HG03095 (cell line): ENCODE data around the gene XXYLT1.
"Not testable (repeated sequence)": the region's sequence is repeated elsewhere in the genome, so short reads cannot be mapped to it uniquely, and the experiment has no call there.

Source experiments
- ATAC-seq: cut with Tn5 transposase; IDR thresholded peaks from one replicate; pipeline ENCODE4 v1.9.1; 2021; ENCODE audit warnings: moderate library complexity; ENCODE audit not compliant: unreplicated experiment

XXYLT1 gene

GRCh38 chr3:195187609-195188425 lies 83.1 kb downstream of the XXYLT1 start:
- ATAC-seq, result no peak

DNA sequence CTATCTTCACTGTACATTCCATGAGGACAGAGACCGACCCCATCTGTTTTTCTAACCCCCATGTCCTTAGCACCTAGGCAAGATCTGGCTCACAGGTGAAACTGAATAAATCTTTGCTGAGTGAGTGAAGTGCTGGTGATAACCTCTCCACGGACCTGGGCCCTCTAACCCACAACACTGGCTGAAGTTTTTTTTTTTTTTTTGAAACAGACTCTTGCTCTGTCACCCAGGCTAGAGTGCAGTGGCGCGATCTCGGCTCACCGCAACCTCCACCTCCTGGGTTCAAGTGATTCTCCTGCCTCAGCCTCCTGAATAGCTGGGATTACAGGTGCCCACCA lies 84.3 kb downstream of the XXYLT1 start:
- not testable (repeated sequence) for ATAC-seq

DNA sequence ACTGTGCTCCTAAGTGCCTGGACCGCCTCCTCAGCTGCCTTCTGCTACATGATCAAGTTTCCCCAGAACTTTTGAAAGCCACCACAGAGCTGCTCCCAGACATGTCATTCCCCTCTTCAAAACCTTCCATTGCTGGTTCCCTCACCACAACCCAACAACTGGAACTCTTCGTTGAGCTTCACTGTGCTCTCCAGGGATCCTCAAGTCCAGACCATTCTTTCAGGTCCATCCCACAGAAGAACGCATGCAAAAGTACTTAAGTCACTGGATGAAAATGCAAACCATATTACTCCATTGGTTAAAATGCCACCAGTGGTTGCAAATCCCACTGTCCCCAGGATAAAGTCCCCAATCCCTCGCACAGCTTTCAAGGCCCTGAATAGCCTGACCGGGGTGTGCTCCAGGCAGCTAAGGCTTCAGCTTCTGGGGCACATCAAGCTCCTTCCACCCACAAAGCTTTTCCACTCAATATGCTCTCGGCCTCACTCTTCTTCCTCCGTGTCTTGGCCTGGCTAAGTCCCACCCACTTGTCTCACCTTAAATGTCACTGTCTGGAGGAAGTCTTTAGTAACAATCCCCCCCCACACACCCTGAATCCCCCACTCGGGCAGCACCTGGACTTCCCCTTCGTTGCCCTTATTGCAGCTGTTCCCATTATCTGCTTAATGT lies 84.8 kb downstream of the XXYLT1 start:
- ATAC-seq, result no peak

GRCh38 chr3:195185583-195185982 lies 85.4 kb downstream of the XXYLT1 start:
- no peak for ATAC-seq

- ATAC-seq, result no peak
Measured at GRCh38 chr3:195184716-195185421, 86.1 kb downstream of the XXYLT1 start.

DNA sequence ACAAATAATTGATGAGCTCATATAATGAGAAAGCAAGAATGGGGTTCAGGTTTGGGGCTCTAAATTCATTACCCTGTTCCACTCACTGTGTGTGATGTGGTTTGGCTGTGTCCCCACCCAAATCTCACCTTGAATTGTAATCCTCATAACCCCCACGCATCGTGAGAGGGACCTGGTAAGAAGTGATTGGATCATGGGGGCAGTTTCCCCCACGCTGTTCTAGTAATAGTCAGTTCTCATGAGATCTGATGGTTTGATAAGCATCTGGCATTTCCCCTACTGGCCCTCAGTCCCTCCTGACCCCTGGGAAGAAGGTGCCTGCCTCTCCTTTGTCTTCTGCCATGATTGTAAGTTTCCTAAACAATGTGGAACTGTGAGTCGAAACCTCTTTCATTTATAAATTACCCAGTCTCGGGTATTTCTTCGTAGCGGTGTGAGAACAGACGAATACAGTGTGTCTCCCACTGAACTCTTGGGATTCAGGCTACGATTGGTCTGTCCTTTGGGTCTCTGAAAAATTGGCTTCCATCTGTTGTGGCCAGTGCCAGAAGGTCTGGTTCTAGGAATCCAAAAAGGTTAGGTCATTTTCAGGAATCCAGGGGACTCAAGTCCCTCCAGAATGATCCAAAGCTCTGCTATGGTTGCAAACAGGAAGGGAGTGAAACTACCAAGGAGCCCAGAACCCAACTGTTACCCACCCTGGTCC lies 87.7 kb downstream of the XXYLT1 start:
- ATAC-seq, result no peak

DNA sequence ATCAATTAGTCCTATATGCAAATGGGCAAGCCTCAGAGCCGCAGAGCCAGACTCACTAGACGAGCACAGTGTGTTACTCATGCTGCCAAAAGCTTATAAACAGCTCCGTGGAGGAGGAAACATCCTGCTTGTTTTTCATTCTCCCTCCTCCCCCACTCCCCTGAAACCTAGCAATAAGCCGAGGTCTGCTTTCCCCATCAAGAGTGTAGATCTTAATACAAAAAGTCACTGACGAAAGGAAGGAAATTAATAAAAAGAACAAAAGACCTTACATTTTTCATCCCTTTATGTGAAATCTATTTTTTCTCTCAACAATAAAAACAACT lies 88.5 kb downstream of the XXYLT1 start:
- ATAC-seq, result no peak

GRCh38 chr3:195181741-195182469 lies 89.1 kb downstream of the XXYLT1 start:
- no peak for ATAC-seq

- no peak for ATAC-seq
Measured at GRCh38 chr3:195181113-195181498, 89.9 kb downstream of the XXYLT1 start.

GRCh38 chr3:195180490-195181112 lies 90.4 kb downstream of the XXYLT1 start:
- no peak for ATAC-seq

DNA sequence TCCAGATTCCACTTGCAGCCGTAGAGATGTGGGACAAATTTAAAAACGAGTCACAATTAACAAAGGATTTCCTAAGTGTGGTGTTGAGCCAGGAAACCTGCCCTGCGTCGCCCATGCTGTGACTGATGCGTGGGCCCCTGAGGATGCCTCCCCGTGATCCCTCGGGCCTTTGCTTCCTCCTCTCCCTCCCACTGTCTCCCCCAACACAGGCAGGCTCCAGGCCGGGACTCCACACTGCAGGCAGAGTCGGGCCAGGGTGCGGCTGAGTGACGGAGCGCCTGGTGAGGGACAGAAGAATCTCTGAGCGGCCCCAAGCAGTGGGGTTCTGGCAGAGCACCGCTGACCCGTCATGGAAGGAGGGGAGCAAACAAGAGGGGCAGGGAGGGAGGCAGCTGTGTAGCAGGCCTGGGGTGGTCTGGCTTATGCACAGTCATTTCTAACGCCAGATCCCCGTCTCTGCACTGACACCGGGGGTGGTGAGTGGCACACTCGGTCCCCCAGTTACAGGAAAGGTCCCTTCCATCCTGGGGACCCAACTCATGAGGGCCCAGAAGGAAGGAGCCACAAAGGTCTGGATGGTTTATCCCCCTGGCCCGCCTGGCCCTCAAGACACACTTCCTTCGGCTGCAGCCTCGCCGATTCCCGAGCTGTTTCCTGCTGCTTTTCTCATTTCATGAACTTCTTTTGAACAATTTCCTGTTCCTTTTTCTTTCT lies 91.0 kb downstream of the XXYLT1 start:
- no peak for ATAC-seq

DNA sequence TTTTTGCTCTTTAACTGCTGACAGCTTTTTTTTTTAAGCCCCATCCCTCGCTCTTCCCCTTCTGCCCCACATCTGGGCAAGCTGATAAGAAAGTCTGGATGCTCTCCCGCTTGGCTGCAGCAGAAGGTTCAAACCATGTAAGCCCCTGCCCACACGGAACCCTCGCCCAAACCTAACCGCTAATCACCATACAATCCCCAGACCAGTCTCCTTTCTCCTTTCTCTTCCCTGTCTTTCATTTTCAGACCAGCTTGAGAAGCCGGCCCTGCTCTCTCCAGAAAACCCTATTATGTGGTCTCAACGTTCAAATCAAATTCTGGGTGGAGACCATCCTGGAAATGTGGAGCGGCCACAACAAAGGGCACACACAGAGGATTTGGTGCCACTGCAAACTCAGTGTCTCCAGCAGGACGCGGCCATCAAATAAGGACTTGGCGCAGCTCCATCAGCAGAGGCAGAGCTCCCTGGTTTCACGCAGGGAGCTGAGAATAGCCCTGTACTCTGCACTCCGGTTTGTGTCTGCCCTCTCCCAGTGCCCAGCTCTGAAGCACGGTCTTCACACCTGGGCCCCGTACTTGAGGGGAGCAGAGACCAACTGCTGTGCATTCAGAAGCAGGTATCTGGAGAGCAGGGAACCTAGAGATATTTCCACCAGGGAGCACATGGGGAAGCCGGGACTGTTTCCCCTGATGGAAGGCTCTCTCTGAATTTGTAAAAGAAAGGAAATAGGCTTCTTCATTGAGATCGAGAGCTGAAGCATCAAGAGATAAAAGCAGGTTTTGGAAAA lies 92.6 kb downstream of the XXYLT1 start:
- ATAC-seq, result no peak

GRCh38 chr3:195177422-195178123 lies 93.4 kb downstream of the XXYLT1 start:
- ATAC-seq, result no peak

GRCh38 chr3:195176776-195177175 lies 94.2 kb downstream of the XXYLT1 start:
- ATAC-seq, result no peak

DNA sequence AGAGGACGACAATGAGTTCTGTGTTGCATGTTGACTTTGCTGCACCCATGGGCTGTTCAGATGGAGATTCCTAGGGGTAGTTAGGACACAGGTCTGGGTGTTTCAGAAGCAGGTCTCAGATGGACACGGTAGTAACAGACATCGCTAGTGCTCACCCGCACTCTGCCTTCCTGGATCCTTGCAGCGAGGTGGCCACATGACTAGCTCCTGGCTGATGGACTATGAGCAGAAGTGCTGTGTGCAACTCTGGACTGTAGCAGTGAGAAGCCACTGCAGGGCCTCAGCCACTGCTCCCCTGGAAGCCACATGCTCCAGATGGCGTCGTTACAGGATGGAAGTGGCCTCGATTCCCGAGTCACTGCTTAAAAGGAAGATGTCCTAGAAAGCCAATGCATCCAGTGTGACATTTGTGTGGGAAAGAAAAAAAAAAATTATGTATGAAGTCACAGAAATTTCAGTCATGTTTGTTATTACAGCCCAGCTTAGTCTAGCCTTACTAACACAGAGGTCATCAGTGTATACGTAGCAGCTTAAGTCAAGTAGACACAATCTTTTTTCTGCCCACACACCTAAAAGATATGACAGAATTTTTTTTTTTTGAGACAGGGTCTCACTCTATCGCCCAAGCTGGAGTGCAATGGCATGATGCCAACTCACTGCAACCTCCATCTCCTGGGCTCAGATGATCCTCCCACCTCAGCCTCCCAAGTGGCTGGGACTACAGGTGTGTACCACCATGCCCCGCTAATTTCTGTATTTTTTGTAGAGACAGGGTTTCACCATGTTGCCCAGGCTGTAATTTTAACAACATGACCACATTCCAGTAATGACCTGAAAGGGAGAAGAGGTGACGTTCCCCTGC lies 95.3 kb downstream of the XXYLT1 start:
- no peak for ATAC-seq

GRCh38 chr3:195175076-195175475 lies 95.9 kb downstream of the XXYLT1 start:
- ATAC-seq, result no peak

DNA sequence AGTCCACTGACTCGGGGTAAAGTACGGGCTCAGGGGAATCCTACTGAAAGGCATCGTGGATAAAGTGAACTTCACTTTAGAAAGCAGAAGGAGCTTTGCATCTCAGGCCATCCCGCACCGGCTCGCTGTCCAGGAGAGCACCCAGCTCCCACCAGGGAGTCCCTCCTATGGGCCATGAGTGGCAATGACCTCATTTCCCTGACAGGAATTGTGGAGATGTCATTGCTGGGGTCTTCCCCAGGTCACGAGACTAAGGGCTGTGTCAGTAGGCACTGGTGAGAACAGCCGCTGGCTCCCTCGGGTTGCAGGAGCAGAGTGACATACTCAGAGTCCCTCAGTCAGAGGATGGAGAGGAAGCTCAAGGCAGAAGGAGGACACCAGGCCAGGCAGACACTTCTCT lies 97.3 kb downstream of the XXYLT1 start:
- ATAC-seq, result no peak
